K562 (cell line): ENCODE data around the gene MEF2D. TPM values are rescaled to one million over a fixed set of nuclear protein-coding genes. Genes with fewer than 3 reads are reported as not detected.

Experiments used
- ASH1L ChIP-seq: fragments of 450-650 bp; IDR thresholded peaks from 2 replicates; pipeline ENCODE4 v1.6.1; 2018; ENCODE audit warnings: borderline replicate concordance, mild to moderate bottlenecking, low read depth; ENCODE audit not compliant: partially characterized antibody
- CBFA2T2 ChIP-seq: fragments of 450-650 bp; conservative IDR thresholded peaks from 2 replicates; pipeline ENCODE4 v1.6.1; 2017; ENCODE audit warnings: mild to moderate bottlenecking
- CBFA2T3 ChIP-seq: fragments of 450-650 bp; IDR thresholded peaks from 2 replicates; pipeline ENCODE4 v1.6.1; 2017
- CHD7 ChIP-seq: fragments of 200-600 bp; sonication (generic); IDR thresholded peaks from one replicate; pipeline ENCODE4 v1.6.1; 2012; ENCODE audit warnings: mild to moderate bottlenecking, low read depth, low read length, inconsistent platforms
- E2F6 ChIP-seq, 2 experiments: IDR thresholded peaks; 2 replicates each; pipeline ENCODE4 v1.6.1; 2011; ENCODE audit warnings: borderline replicate concordance in 1 of 2, control low read depth in 1 of 2, low read depth in 1 of 2, low read length in 1 of 2, mild to moderate bottlenecking in 1 of 2, mixed read lengths in 1 of 2, moderate library complexity in 1 of 2; ENCODE audit not compliant: insufficient read depth in 1 of 2, insufficient read length in 1 of 2, poor library complexity in 1 of 2, severe bottlenecking in 1 of 2; ENCODE audit errors: extremely low read depth in 1 of 2
- HDAC2 ChIP-seq: fragments of 450-650 bp; IDR thresholded peaks from 2 replicates; pipeline ENCODE4 v1.6.1; 2016; ENCODE audit warnings: mild to moderate bottlenecking
- JUND ChIP-seq, 2 experiments: IDR thresholded peaks; 2 replicates in 1 of 2; 3 replicates in 1 of 2; pipeline ENCODE4 v1.6.1; 2011; ENCODE audit warnings: borderline replicate concordance in 2 of 2, low read depth in 2 of 2, low read length in 2 of 2, improper control_type of control experiment in 1 of 2, missing biosample characterization in 1 of 2, missing genetic modification characterization in 1 of 2, missing genetic modification reagents in 1 of 2
- PRDM10 ChIP-seq: fragments of 450-650 bp; IDR thresholded peaks from 2 replicates; pipeline ENCODE4 v1.6.1; 2018; ENCODE audit not compliant: partially characterized antibody
- ZNF263 ChIP-seq: sonication (generic); formaldehyde crosslinking; IDR thresholded peaks from 2 replicates; pipeline ENCODE4 v1.8.0; 2022; ENCODE audit warnings: mild to moderate bottlenecking, missing genetic modification reagents, borderline replicate concordance
- polyA plus RNA-seq, 8 experiments: library from polyadenylated mRNA; depleted of rRNA in 4 of 8; stranded (reverse) in 5 of 8; unstranded in 3 of 8; fragments of >200 nt; fragmentation: Nextera tagmentation in 2 of 8; fragmentation: Illumina TruSeq in 1 of 8; extraction: Ambion mirVana in 2 of 8; extraction: Trizol in 1 of 8; gene quantifications; 2 replicates each; pipeline versions ENCODE4 v1.2.1 to v1.2.3, GENCODE V29; 2011 to 2014; ENCODE audit warnings: inconsistent platforms in 1 of 8, missing spikeins in 1 of 8
- total RNA-seq, 7 experiments: library from RNA; depleted of rRNA in 6 of 7; stranded (reverse); fragments of >200 nt in 6 of 7; fragmentation: Illumina TruSeq in 2 of 7; extraction: Trizol in 2 of 7; gene quantifications; 2 replicates each; pipeline versions ENCODE4 v1.2.1 to v1.2.3, GENCODE V29; 2011 to 2021; ENCODE audit warnings: low replicate concordance in 1 of 7

The MEF2D gene
- total and polyA plus RNA-seq, 9 of the 15 experiments (the other 6 are each of a cell fraction or from before 2014, with no cell fraction given), result 0.10 to 19.5 (median 2.6) TPM

GRCh38 chr1:156498432-156499193, 2.0 kb downstream of the MEF2D start (continued):
- TF ChIP-seq CHD7 (no peak), E2F6 (IDR thresholded peaks at IDR 0.05; ENCODE audit: borderline replicate concordance in 1 of 2, extremely low read depth in 1 of 2, insufficient read depth in 1 of 2, insufficient read length in 1 of 2, low read depth in 1 of 2, low read length in 1 of 2, poor library complexity in 1 of 2, severe bottlenecking in 1 of 2) (peak in 1 of 2 experiments; percentile 21), ZNF263 (CRISPR knock-in tag) (no peak), JUND (IDR thresholded peaks at IDR 0.05; ENCODE audit: borderline replicate concordance, low read depth, low read length) (0 out of 2 replicates have a peak, but pooled peaks have one; percentile 23), JUND (tag; IDR thresholded peaks at IDR 0.05; ENCODE audit: borderline replicate concordance, low read depth, low read length) (no peak), CBFA2T3 (peak; percentile 32), ASH1L (no peak), CBFA2T2 (no peak), PRDM10 (peak; percentile 58), HDAC2 (0 out of 2 replicates have a peak, but pooled peaks have one; percentile 32)
